GM12892 (cell line): ENCODE results near the gene ATF5.
"Not testable (repeated sequence)": the region's sequence is repeated elsewhere in the genome, so short reads cannot be mapped to it uniquely, and the experiment has no call there.

Experiments
- POLR2A ChIP-seq: IDR thresholded peaks from 2 replicates; pipeline ENCODE4 v1.6.1; 2011; ENCODE audit warnings: low read depth, low read length, control low read depth
- POLR2AphosphoS5 ChIP-seq: IDR thresholded peaks from 2 replicates; pipeline ENCODE4 v1.6.1; 2011; ENCODE audit warnings: low read depth, low read length, control low read depth

DNA sequence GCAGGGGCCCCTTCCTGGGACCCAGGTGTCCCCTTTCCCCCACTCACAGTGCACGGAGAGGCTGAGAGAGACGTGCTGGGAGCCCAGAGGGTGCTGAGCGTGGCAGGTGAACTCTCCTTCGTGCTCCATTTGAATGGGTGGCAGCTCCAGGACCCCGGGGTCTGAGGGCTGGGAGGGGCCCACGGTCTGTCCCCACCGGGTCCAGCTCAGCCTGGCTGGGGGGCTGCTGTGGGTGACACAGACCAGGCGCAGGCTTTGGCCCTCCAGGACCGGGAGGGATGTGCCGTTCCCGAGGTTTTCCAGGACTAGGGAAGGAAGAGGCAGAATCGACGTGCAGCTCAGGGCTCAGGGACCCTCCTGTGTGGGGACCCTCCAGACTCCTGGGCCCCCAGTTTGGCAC lies 29.6 kb downstream of the ATF5 start:
- TF ChIP-seq POLR2AphosphoS5, POLR2A: not testable (repeated sequence)
